GM23338 (cell line): ENCODE data around the gene PRSS37. TPM values are rescaled to one million over a fixed set of nuclear protein-coding genes. Genes with fewer than 3 reads are reported as not detected.

Source experiments
- ATAC-seq: fragments of 200-7000 bp; cut with Tn5 transposase; 3 replicates; pipeline ENCODE4 v1.9.1; 2020
- DNase-seq: peaks from one replicate; pipeline ENCODE4 v3.0.0-alpha.2; 2015; ENCODE audit warnings: low spot score
- H2AFZ ChIP-seq: fragments of 200-600 bp; sonication (generic); 2 replicates; pipeline ENCODE4 v1.8.0; 2016; ENCODE audit warnings: antibody characterized with exemption, mild to moderate bottlenecking, moderate library complexity
- H3F3A ChIP-seq: fragments of 200-600 bp; sonication (generic); replicated peaks from 2 replicates; pipeline ENCODE4 v1.8.0; 2017; ENCODE audit warnings: antibody characterized with exemption, mixed run types, low read depth
- H3K27ac ChIP-seq: fragments of 200-600 bp; sonication (generic); 2 replicates; pipeline ENCODE4 v1.6.1; 2016; ENCODE audit warnings: low read depth
- H3K27me3 ChIP-seq: fragments of 200-600 bp; sonication (generic); 2 replicates; pipeline ENCODE4 v1.8.0; 2016; ENCODE audit warnings: mild to moderate bottlenecking, mixed run types, moderate library complexity; ENCODE audit not compliant: insufficient read depth
- H3K36me3 ChIP-seq: fragments of 200-600 bp; sonication (generic); 2 replicates; pipeline ENCODE4 v1.8.0; 2016; ENCODE audit warnings: mild to moderate bottlenecking; ENCODE audit not compliant: insufficient read depth
- H3K4me1 ChIP-seq: fragments of 200-600 bp; sonication (generic); 2 replicates; pipeline ENCODE4 v1.8.0; 2016; ENCODE audit warnings: mild to moderate bottlenecking, moderate library complexity; ENCODE audit not compliant: insufficient read depth
- H3K4me2 ChIP-seq: fragments of 200-600 bp; sonication (generic); 2 replicates; pipeline ENCODE4 v1.7.1; 2017; ENCODE audit warnings: mixed run types
- H3K4me3 ChIP-seq: fragments of 200-600 bp; sonication (generic); 2 replicates; pipeline ENCODE4 v1.6.1; 2016; ENCODE audit warnings: mixed run types
- H3K79me2 ChIP-seq: fragments of 200-600 bp; sonication (generic); replicated peaks from 2 replicates; pipeline ENCODE4 v1.8.0; 2017; ENCODE audit warnings: mild to moderate bottlenecking; ENCODE audit not compliant: insufficient read depth
- H3K9me2 ChIP-seq: fragments of 200-600 bp; sonication (generic); 2 replicates; pipeline ENCODE4 v1.8.0; 2017; ENCODE audit not compliant: insufficient read depth
- H4K20me1 ChIP-seq: fragments of 200-600 bp; sonication (generic); replicated peaks from 2 replicates; pipeline ENCODE4 v1.8.0; 2017; ENCODE audit warnings: mild to moderate bottlenecking; ENCODE audit not compliant: insufficient read depth
- H3K27ac Mint-ChIP-seq: 2 replicates; pipeline ENCODE4 v1.8.0; 2020; ENCODE audit warnings: inconsistent platforms, mild to moderate bottlenecking, moderate library complexity, mixed read lengths
- H3K27me3 Mint-ChIP-seq: 3 replicates; pipeline ENCODE4 v1.8.0; 2022; ENCODE audit warnings: low read depth, mild to moderate bottlenecking, moderate library complexity, mixed read lengths, inconsistent platforms; ENCODE audit not compliant: insufficient read depth, poor library complexity
- H3K36me3 Mint-ChIP-seq: 3 replicates; pipeline ENCODE4 v1.8.0; 2021; ENCODE audit warnings: low read depth, mild to moderate bottlenecking, inconsistent platforms, moderate library complexity, mixed read lengths
- H3K4me1 Mint-ChIP-seq: 3 replicates; pipeline ENCODE4 v1.8.0; 2020; ENCODE audit warnings: mild to moderate bottlenecking, inconsistent platforms, mixed read lengths
- H3K4me3 Mint-ChIP-seq: 3 replicates; pipeline ENCODE4 v1.8.0; 2021; ENCODE audit warnings: moderate library complexity, mild to moderate bottlenecking, inconsistent platforms, mixed read lengths
- H3K9me3 Mint-ChIP-seq: 3 replicates; pipeline ENCODE4 v1.8.0; 2020; ENCODE audit warnings: moderate library complexity, mild to moderate bottlenecking, inconsistent platforms, mixed read lengths
- CREB1 ChIP-seq: fragments of 250-450 bp; sonication (Bioruptor Pico); IDR thresholded peaks from 2 replicates; pipeline ENCODE4 v1.5.0; 2020; ENCODE audit warnings: low read depth, mild to moderate bottlenecking, moderate library complexity
- CTCF ChIP-seq, 2 experiments: fragments of 200-600 bp in 1 of 2; sonication (generic) in 1 of 2; conservative IDR thresholded peaks; 2 replicates each; pipeline versions ENCODE4 v1.5.1 to v1.6.1; 2016 to 2017; ENCODE audit warnings: antibody characterized with exemption in 2 of 2, low read depth in 2 of 2, mild to moderate bottlenecking in 2 of 2, moderate library complexity in 1 of 2
- EZH2 ChIP-seq: fragments of 200-600 bp; sonication (generic); IDR thresholded peaks from one replicate; pipeline ENCODE4 v1.8.0; 2017; ENCODE audit warnings: antibody characterized with exemption, mild to moderate bottlenecking, low read depth; ENCODE audit not compliant: unreplicated experiment
- EZH2phosphoT487 ChIP-seq: fragments of 200-600 bp; sonication (generic); IDR thresholded peaks from one replicate; pipeline ENCODE4 v1.8.1; 2018; ENCODE audit warnings: antibody characterized with exemption; ENCODE audit not compliant: unreplicated experiment
- JUNB ChIP-seq: IDR thresholded peaks from one replicate; pipeline ENCODE4 v1.6.1; 2016; ENCODE audit warnings: antibody characterized with exemption; ENCODE audit not compliant: unreplicated experiment
- NANOG ChIP-seq: IDR thresholded peaks from 2 replicates; pipeline ENCODE4 v1.6.1; 2016; ENCODE audit warnings: antibody characterized with exemption, borderline replicate concordance
- POLR2AphosphoS5 ChIP-seq: IDR thresholded peaks from 2 replicates; pipeline ENCODE4 v1.6.1; 2016; ENCODE audit warnings: antibody characterized with exemption, low read depth
- STAT1 ChIP-seq: IDR thresholded peaks from one replicate; pipeline ENCODE4 v1.6.1; 2016; ENCODE audit warnings: antibody characterized with exemption; ENCODE audit not compliant: unreplicated experiment
- ZNF114 ChIP-seq: fragments of 250-450 bp; sonication (Bioruptor Pico); IDR thresholded peaks from 2 replicates; pipeline ENCODE4 v1.5.0; 2020; ENCODE audit warnings: mild to moderate bottlenecking, moderate library complexity
- ZNF331 ChIP-seq: fragments of 250-450 bp; sonication (Bioruptor Pico); IDR thresholded peaks from 2 replicates; pipeline ENCODE4 v1.5.0; 2020; ENCODE audit warnings: low read depth, mild to moderate bottlenecking, moderate library complexity
- polyA plus RNA-seq: library from polyadenylated mRNA; unstranded; fragments of >200 nt; fragmentation: Nextera tagmentation; extraction: Ambion mirVana; gene quantifications from 2 replicates; pipeline ENCODE4 v1.2.1, GENCODE V29; 2016
- total RNA-seq: library from RNA; depleted of rRNA; stranded (reverse); fragments of >200 nt; shearing (Covaris generic); gene quantifications from 2 replicates; pipeline ENCODE4 v1.2.3, GENCODE V29; 2014
- TF ChIP-seq, protein P1 (sequence below): IDR thresholded peaks from 2 replicates; pipeline ENCODE4 v1.6.1; 2016; ENCODE audit warnings: antibody characterized with exemption

Gene PRSS37
- total and polyA plus RNA-seq, 2 experiments from 2014 or later: 0.58 TPM; not detected in 1

DNA sequence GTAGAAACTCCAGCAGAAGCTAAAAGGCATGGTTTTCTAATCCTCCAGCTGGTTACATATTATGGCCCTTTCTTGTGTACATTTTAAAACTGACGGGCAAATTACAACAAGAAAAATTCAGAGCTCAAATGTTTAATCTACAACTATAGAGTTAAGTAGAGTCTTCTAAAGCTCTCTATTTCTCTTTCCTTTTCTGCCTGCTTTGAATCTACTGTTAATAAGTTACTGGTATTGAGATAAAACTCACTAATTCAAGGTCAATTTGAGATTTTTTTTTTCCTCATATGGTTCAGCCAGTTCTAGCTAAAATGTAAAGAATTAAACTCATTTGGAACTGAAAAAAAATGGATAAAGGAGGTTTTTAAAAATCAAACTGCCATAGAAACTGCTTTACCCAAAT, 1.6 kb upstream of the PRSS37 start:
- no peak for ATAC-seq

GRCh38 chr7:141840708-141841107, 577 bp downstream of the PRSS37 start:
- no peaks in the 10 kb centered on the region for H3K27me3 ChIP-seq
- no peaks in the 10 kb centered on the region for H3K79me2 ChIP-seq
- no peaks in the 10 kb centered on the region for H4K20me1 ChIP-seq
- H3K27ac ChIP-seq: no peak overlapping the region
- Mint-ChIP-seq H3K4me3 (no peak overlapping the region), H3K27ac (no peak overlapping the region), H3K9me3 (no peaks in the 10 kb centered on the region), H3K4me1 (no peaks in the 10 kb centered on the region), H3K27me3 (no peaks in the 10 kb centered on the region), H3K36me3 (no peaks in the 10 kb centered on the region)
- no peak overlapping the region for H3K4me3 ChIP-seq
- no peaks in the 10 kb centered on the region for H3K4me1 ChIP-seq
- H3K4me2 ChIP-seq: no peak overlapping the region
- DNase-seq: no peak
- no peaks in the 10 kb centered on the region for H3K9me2 ChIP-seq
- no peak overlapping the region for H2AFZ ChIP-seq
- H3F3A ChIP-seq: no peaks in the 10 kb centered on the region
- ATAC-seq: no peak
- no peaks in the 10 kb centered on the region for H3K36me3 ChIP-seq
- TF ChIP-seq, protein P1, sequence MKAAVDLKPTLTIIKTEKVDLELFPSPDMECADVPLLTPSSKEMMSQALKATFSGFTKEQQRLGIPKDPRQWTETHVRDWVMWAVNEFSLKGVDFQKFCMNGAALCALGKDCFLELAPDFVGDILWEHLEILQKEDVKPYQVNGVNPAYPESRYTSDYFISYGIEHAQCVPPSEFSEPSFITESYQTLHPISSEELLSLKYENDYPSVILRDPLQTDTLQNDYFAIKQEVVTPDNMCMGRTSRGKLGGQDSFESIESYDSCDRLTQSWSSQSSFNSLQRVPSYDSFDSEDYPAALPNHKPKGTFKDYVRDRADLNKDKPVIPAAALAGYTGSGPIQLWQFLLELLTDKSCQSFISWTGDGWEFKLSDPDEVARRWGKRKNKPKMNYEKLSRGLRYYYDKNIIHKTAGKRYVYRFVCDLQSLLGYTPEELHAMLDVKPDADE: no peak
- TF ChIP-seq NANOG (no peak), CTCF (conservative IDR thresholded peaks at IDR 0.05; ENCODE audit: low read depth in 2 of 2) (no peak), JUNB (no peak), EZH2phosphoT487 (no peak), STAT1 (no peak), EZH2 (no peak), ZNF114 (CRISPR knock-in tag) (no peak), POLR2AphosphoS5 (no peak), ZNF331 (CRISPR knock-in tag) (no peak), CREB1 (CRISPR knock-in tag) (no peak)

More for the DNA sequence above, 1.6 kb upstream of the PRSS37 start:
- no peaks in the 10 kb centered on the region for H3K36me3 Mint-ChIP-seq
- Histone ChIP-seq H3K27ac (no peak overlapping the region), H3F3A (no peaks in the 10 kb centered on the region), H3K79me2 (no peaks in the 10 kb centered on the region), H3K4me3 (no peak overlapping the region), H3K9me2 (no peaks in the 10 kb centered on the region), H3K4me1 (no peaks in the 10 kb centered on the region), H3K27me3 (no peaks in the 10 kb centered on the region), H4K20me1 (no peaks in the 10 kb centered on the region), H3K36me3 (no peaks in the 10 kb centered on the region), H2AFZ (no peak overlapping the region), H3K4me2 (no peak overlapping the region)
- H3K27me3 Mint-ChIP-seq: no peaks in the 10 kb centered on the region
- no peak overlapping the region for H3K4me3 Mint-ChIP-seq
- H3K27ac Mint-ChIP-seq: no peak overlapping the region
- no peaks in the 10 kb centered on the region for H3K4me1 Mint-ChIP-seq
- TF ChIP-seq NANOG (no peak), EZH2 (no peak), CTCF (conservative IDR thresholded peaks at IDR 0.05; ENCODE audit: low read depth in 2 of 2) (no peak), CREB1 (CRISPR knock-in tag) (no peak), EZH2phosphoT487 (no peak), ZNF331 (CRISPR knock-in tag) (no peak), ZNF114 (CRISPR knock-in tag) (no peak), JUNB (no peak), STAT1 (no peak), POLR2AphosphoS5 (no peak)
- TF ChIP-seq, protein P1: no peak
- no peak for DNase-seq
- H3K9me3 Mint-ChIP-seq: no peaks in the 10 kb centered on the region; the same call in 2 of the 3 replicates
